A673 (cell line): Measurements from ENCODE around the gene PHACTR2.

Source experiments
- CTCF ChIP-seq: fragments of 300-800, 200-600 bp; sonication (generic); conservative IDR thresholded peaks from 2 replicates; pipeline ENCODE4 v1.5.1; 2017; ENCODE audit warnings: low read depth, mild to moderate bottlenecking, antibody characterized with exemption, low read length, moderate library complexity, mixed read lengths
- EZH2 ChIP-seq: fragments of 200-600 bp; sonication (generic); IDR thresholded peaks from 2 replicates; pipeline ENCODE4 v1.6.1; 2017; ENCODE audit warnings: borderline replicate concordance, low read depth, mild to moderate bottlenecking, mixed read lengths, antibody characterized with exemption, low read length; ENCODE audit not compliant: poor library complexity, severe bottlenecking

GRCh38 chr6:143828572-143828971 lies 150.8 kb downstream of the PHACTR2 start:
- TF ChIP-seq CTCF (no peak), EZH2 (no peak)
